CD14-positive monocyte (primary cell): ENCODE measurements around the gene ZFP36L2. TPM values are rescaled to one million over a fixed set of nuclear protein-coding genes. Genes with fewer than 3 reads are reported as not detected.

Experiments
- DNase-seq, 3 donors: peaks; one replicate each; pipeline ENCODE4 v3.0.0-alpha.2; 2011 to 2022
- H2AFZ ChIP-seq: 2 replicates; pipeline ENCODE4 v1.6.0; 2012; ENCODE audit warnings: mild to moderate bottlenecking, low read depth, low read length, inconsistent platforms; ENCODE audit not compliant: insufficient read depth, poor library complexity, severe bottlenecking
- H3K27ac ChIP-seq, 2 donors: 1 replicate in 1 of 2; 2 replicates in 1 of 2; pipeline ENCODE4 v1.5.1; 2012 to 2013; ENCODE audit warnings: low read length in 2 of 2, control low read depth in 1 of 2, inconsistent platforms in 1 of 2, low read depth in 1 of 2, mild to moderate bottlenecking in 1 of 2
- H3K27me3 ChIP-seq, 2 donors: one replicate each; pipeline versions ENCODE4 v1.6.0 to v1.6.1; 2011 to 2013; ENCODE audit warnings: low read length in 2 of 2; ENCODE audit not compliant: control insufficient read depth in 2 of 2, insufficient read depth in 2 of 2
- H3K36me3 ChIP-seq, 2 donors: replicated peaks in 1 of 2; 1 replicate in 1 of 2; 2 replicates in 1 of 2; pipeline versions ENCODE4 v1.5.1 to v1.6.1; 2012 to 2013; ENCODE audit warnings: low read length in 2 of 2, control low read depth in 1 of 2, inconsistent platforms in 1 of 2, mild to moderate bottlenecking in 1 of 2; ENCODE audit not compliant: insufficient read depth in 2 of 2, control insufficient read depth in 1 of 2
- H3K4me1 ChIP-seq, 2 donors: 1 replicate in 1 of 2; 2 replicates in 1 of 2; pipeline versions ENCODE4 v1.5.1 to v1.6.1; 2012 to 2013; ENCODE audit warnings: low read length in 2 of 2, control low read depth in 1 of 2, inconsistent platforms in 1 of 2, mild to moderate bottlenecking in 1 of 2, moderate library complexity in 1 of 2; ENCODE audit not compliant: insufficient read depth in 2 of 2, control insufficient read depth in 1 of 2
- H3K4me2 ChIP-seq: replicated peaks from 2 replicates; pipeline ENCODE3; 2012; ENCODE audit warnings: low read length, moderate library complexity, mild to moderate bottlenecking; ENCODE audit not compliant: poor library complexity, severe bottlenecking; ENCODE audit errors: extremely low read depth
- H3K4me3 ChIP-seq, 3 experiments: fragments of 200-600 bp in 1 of 3; sonication (generic) in 1 of 3; replicated peaks in 1 of 3; 1 replicate in 2 of 3; 2 replicates in 1 of 3; pipeline ENCODE4 v1.5.1; 2011 to 2013; ENCODE audit warnings: low read length in 3 of 3, mild to moderate bottlenecking in 3 of 3, control low read depth in 2 of 3, low read depth in 2 of 3, inconsistent platforms in 1 of 3, moderate library complexity in 1 of 3
- H3K79me2 ChIP-seq: 2 replicates; pipeline ENCODE4 v1.6.0; 2012; ENCODE audit warnings: mild to moderate bottlenecking, control low read depth, inconsistent platforms, low read length, moderate library complexity; ENCODE audit not compliant: insufficient read depth
- H3K9ac ChIP-seq: 2 replicates; pipeline ENCODE4 v1.6.0; 2017; ENCODE audit warnings: low read length, mild to moderate bottlenecking; ENCODE audit not compliant: insufficient read depth, poor library complexity, severe bottlenecking
- H3K9me3 ChIP-seq, 2 donors: replicated peaks in 1 of 2; 1 replicate in 1 of 2; 2 replicates in 1 of 2; pipeline versions ENCODE4 v1.5.1 to v1.6.1; 2012 to 2013; ENCODE audit warnings: low read length in 2 of 2, control low read depth in 1 of 2; ENCODE audit not compliant: control insufficient read depth in 1 of 2, insufficient read depth in 1 of 2
- H4K20me1 ChIP-seq: 2 replicates; pipeline ENCODE4 v1.6.0; 2012; ENCODE audit warnings: mild to moderate bottlenecking, low read length, control low read depth, moderate library complexity; ENCODE audit not compliant: insufficient read depth
- H3K27ac Mint-ChIP-seq, 7 donors: one replicate each; pipeline ENCODE4 v1.8.0; 2020; ENCODE audit warnings: mild to moderate bottlenecking in 7 of 7, mixed read lengths in 7 of 7, moderate library complexity in 6 of 7, inconsistent platforms in 2 of 7
- H3K27me3 Mint-ChIP-seq, 3 donors: one replicate each; pipeline ENCODE4 v1.8.0; 2021 to 2022; ENCODE audit warnings: low read depth in 3 of 3, mild to moderate bottlenecking in 3 of 3, mixed read lengths in 3 of 3, moderate library complexity in 3 of 3, inconsistent platforms in 1 of 3
- H3K36me3 Mint-ChIP-seq, 2 donors: one replicate each; pipeline ENCODE4 v1.8.0; 2020; ENCODE audit warnings: mixed read lengths in 2 of 2, inconsistent platforms in 1 of 2, mild to moderate bottlenecking in 1 of 2
- H3K4me1 Mint-ChIP-seq: one replicate; pipeline ENCODE4 v1.8.0; 2020; ENCODE audit warnings: mild to moderate bottlenecking, mixed read lengths
- H3K4me3 Mint-ChIP-seq, 2 donors: one replicate each; pipeline ENCODE4 v1.8.0; 2020; ENCODE audit warnings: mild to moderate bottlenecking in 2 of 2, mixed read lengths in 2 of 2, moderate library complexity in 1 of 2
- H3K9me3 Mint-ChIP-seq, 7 donors: one replicate each; pipeline ENCODE4 v1.8.0; 2020 to 2022; ENCODE audit warnings: mixed read lengths in 7 of 7, mild to moderate bottlenecking in 6 of 7, moderate library complexity in 6 of 7, inconsistent platforms in 2 of 7
- WGBS: methylation state at CpG from one replicate; pipeline ENCODE4 v1.1.5; 2013; ENCODE audit warnings: missing lambda C conversion rate; ENCODE audit not compliant: insufficient coverage; 5-methylcytosine and 5-hydroxymethylcytosine counted together
- intact Hi-C, 2 donors: fragments of 100-400 bp; cut with micrococcal nuclease; formaldehyde crosslinking; loops; one replicate each; pipeline versions ENCODE4 v1.15.0 to v1.15.1; 2023
- polyA plus RNA-seq, 3 donors: library from polyadenylated mRNA; depleted of rRNA in 1 of 3; unstranded in 2 of 3; stranded (reverse) in 1 of 3; fragments of 300-500 nt in 2 of 3; fragments of >200 nt in 1 of 3; fragmentation: Illumina TruSeq in 2 of 3; gene quantifications; 1 replicate in 2 of 3; 2 replicates in 1 of 3; pipeline ENCODE4 v1.2.3, GENCODE V29; 2012 to 2021
- TF ChIP-seq, protein P1 (sequence below): fragments of 200-600 bp; IDR thresholded peaks from one replicate; pipeline ENCODE4 v1.8.0; 2022; ENCODE audit warnings: antibody characterized with exemption, mild to moderate bottlenecking

The ZFP36L2 gene
- polyA plus RNA-seq, 3 donors: 84.4 to 150 (median 88.3) TPM

- Histone ChIP-seq H3K27ac (no peak overlapping the region), H3K27me3 (no peaks in the 10 kb centered on the region), H3K4me1 (peaks cover 14 to 19% of the 10 kb centered on the region in 2 donors), H4K20me1 (no peaks in the 10 kb centered on the region), H3K9ac (no peak overlapping the region), H3K79me2 (no peaks in the 10 kb centered on the region), H2AFZ (no peak overlapping the region), H3K36me3 (no peaks in the 10 kb centered on the region), H3K4me3 (no peak overlapping the region), H3K9me3 (no peaks in the 10 kb centered on the region), H3K4me2 (no peak overlapping the region)
- intact Hi-C loops: no loop called here
- TF ChIP-seq, protein P1, sequence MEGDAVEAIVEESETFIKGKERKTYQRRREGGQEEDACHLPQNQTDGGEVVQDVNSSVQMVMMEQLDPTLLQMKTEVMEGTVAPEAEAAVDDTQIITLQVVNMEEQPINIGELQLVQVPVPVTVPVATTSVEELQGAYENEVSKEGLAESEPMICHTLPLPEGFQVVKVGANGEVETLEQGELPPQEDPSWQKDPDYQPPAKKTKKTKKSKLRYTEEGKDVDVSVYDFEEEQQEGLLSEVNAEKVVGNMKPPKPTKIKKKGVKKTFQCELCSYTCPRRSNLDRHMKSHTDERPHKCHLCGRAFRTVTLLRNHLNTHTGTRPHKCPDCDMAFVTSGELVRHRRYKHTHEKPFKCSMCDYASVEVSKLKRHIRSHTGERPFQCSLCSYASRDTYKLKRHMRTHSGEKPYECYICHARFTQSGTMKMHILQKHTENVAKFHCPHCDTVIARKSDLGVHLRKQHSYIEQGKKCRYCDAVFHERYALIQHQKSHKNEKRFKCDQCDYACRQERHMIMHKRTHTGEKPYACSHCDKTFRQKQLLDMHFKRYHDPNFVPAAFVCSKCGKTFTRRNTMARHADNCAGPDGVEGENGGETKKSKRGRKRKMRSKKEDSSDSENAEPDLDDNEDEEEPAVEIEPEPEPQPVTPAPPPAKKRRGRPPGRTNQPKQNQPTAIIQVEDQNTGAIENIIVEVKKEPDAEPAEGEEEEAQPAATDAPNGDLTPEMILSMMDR: no peak
- H3K4me1 Mint-ChIP-seq: peaks cover 36% of the 10 kb centered on the region
- no peak for DNase-seq
- H3K4me3 Mint-ChIP-seq: no peak overlapping the region
- H3K27me3 Mint-ChIP-seq: peaks cover 0 to 1% (median 0%) of the 10 kb centered on the region in 3 donors
- H3K9me3 Mint-ChIP-seq: peaks cover 0 to 5% (median 0%) of the 10 kb centered on the region in 7 donors
- peak overlapping the region in 1 of 7 donors; percentile 50 for H3K27ac Mint-ChIP-seq
- WGBS: 83% methylated on average over 1 of the region's 6 CpGs
- H3K36me3 Mint-ChIP-seq: peaks cover under 1 to 2% of the 10 kb centered on the region in 2 donors
Observed at GRCh38 chr2:43186321-43186678, 40.1 kb downstream of the ZFP36L2 start.

DNA sequence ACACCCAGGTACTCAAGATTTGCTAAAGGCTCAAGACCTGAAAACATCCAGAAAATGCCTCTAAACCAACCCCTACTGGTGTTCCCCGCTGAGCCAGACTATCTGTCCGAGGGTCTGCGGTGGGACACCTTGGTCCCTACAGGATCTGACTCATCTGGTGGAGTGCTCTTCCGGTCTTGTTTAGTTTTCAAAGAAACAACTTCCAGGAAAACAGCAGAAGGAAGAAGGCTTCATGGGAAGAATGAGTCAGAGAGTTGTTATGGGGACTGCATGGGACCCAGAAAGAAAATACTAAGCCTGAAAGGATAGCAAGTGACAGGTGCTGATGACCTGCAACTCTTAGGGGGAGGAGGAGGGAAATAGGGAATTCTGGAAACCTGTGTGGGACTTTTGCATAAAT, 41.3 kb downstream of the ZFP36L2 start:
- H3K4me3 Mint-ChIP-seq: no peak overlapping the region
- peaks cover 5% of the 10 kb centered on the region for H3K79me2 ChIP-seq
- peak overlapping the region in 3 of 7 donors; percentile 23 to 58 (median 57) for H3K27ac Mint-ChIP-seq
- no peak overlapping the region for H3K4me3 ChIP-seq
- TF ChIP-seq, protein P1: no peak
- H3K4me1 ChIP-seq: peaks cover 15 to 23% of the 10 kb centered on the region in 2 donors
- peaks cover 2 to 3% of the 10 kb centered on the region in 2 donors for H3K36me3 Mint-ChIP-seq
- no peak overlapping the region for H2AFZ ChIP-seq
- H3K9ac ChIP-seq: no peak overlapping the region
- WGBS: 94% methylated on average over 4 of the region's 4 CpGs
- no peaks in the 10 kb centered on the region for H3K9me3 ChIP-seq
- H3K4me1 Mint-ChIP-seq: peaks cover 46% of the 10 kb centered on the region
- H3K9me3 Mint-ChIP-seq: peaks cover 0 to 5% (median 0%) of the 10 kb centered on the region in 7 donors
- H3K27me3 Mint-ChIP-seq: peaks cover 0 to 2% (median 0%) of the 10 kb centered on the region in 3 donors
- H3K36me3 ChIP-seq: no peaks in the 10 kb centered on the region
- intact Hi-C loops: no loop called here
- no peaks in the 10 kb centered on the region for H3K27me3 ChIP-seq
- no peak overlapping the region for H3K4me2 ChIP-seq
- no peaks in the 10 kb centered on the region for H4K20me1 ChIP-seq
- DNase-seq: no peak
- H3K27ac ChIP-seq: no peak overlapping the region
